GM23248 (cell line): ENCODE results near the gene ARHGAP36. TPM values are rescaled to one million over a fixed set of nuclear protein-coding genes. Genes with fewer than 3 reads are reported as not detected.

Source experiments
- DNase-seq: peaks from one replicate; pipeline ENCODE4 v3.0.0-alpha.2; 2015
- H2AFZ ChIP-seq: fragments of 200-600 bp; sonication (generic); 2 replicates; pipeline ENCODE4 v1.6.1; 2016; ENCODE audit warnings: antibody characterized with exemption
- H3F3A ChIP-seq: fragments of 200-600 bp; sonication (generic); 2 replicates; pipeline ENCODE4 v1.6.1; 2016; ENCODE audit warnings: mild to moderate bottlenecking, antibody characterized with exemption, mixed run types; ENCODE audit not compliant: insufficient read depth
- H3K27ac ChIP-seq: fragments of 200-600 bp; sonication (generic); 2 replicates; pipeline ENCODE4 v1.5.1; 2016; ENCODE audit warnings: mild to moderate bottlenecking
- H3K27me3 ChIP-seq: fragments of 200-600 bp; sonication (generic); replicated peaks from 2 replicates; pipeline ENCODE4 v1.6.1; 2016; ENCODE audit warnings: mild to moderate bottlenecking; ENCODE audit not compliant: insufficient read depth
- H3K36me3 ChIP-seq: fragments of 200-600 bp; sonication (generic); 2 replicates; pipeline ENCODE4 v1.6.1; 2016; ENCODE audit warnings: low read depth, mild to moderate bottlenecking
- H3K4me1 ChIP-seq: fragments of 200-600 bp; sonication (generic); 2 replicates; pipeline ENCODE4 v1.6.1; 2016; ENCODE audit warnings: mild to moderate bottlenecking; ENCODE audit not compliant: insufficient read depth
- H3K4me2 ChIP-seq: fragments of 200-600 bp; sonication (generic); one replicate; pipeline ENCODE4 v1.6.1; 2016; ENCODE audit warnings: mild to moderate bottlenecking; ENCODE audit not compliant: unreplicated experiment
- H3K4me3 ChIP-seq: fragments of 200-600 bp; sonication (generic); 2 replicates; pipeline ENCODE4 v1.5.1; 2016; ENCODE audit warnings: mild to moderate bottlenecking
- H3K79me2 ChIP-seq: fragments of 200-600 bp; sonication (generic); 2 replicates; pipeline ENCODE4 v1.6.1; 2016; ENCODE audit warnings: mild to moderate bottlenecking; ENCODE audit not compliant: insufficient read depth
- H3K9ac ChIP-seq: fragments of 200-600 bp; sonication (generic); 2 replicates; pipeline ENCODE4 v1.6.1; 2016; ENCODE audit warnings: mild to moderate bottlenecking
- H3K9me2 ChIP-seq: fragments of 200-600 bp; sonication (generic); 2 replicates; pipeline ENCODE4 v1.6.1; 2016; ENCODE audit warnings: mixed run types, mild to moderate bottlenecking, moderate library complexity; ENCODE audit not compliant: insufficient read depth
- H3K9me3 ChIP-seq: fragments of 200-600 bp; sonication (generic); one replicate; pipeline ENCODE4 v1.6.1; 2017; ENCODE audit warnings: low read depth
- H4K20me1 ChIP-seq: fragments of 200-600 bp; sonication (generic); 2 replicates; pipeline ENCODE4 v1.6.0; 2016; ENCODE audit not compliant: insufficient read depth
- EZH2 ChIP-seq: fragments of 200-600 bp; sonication (generic); IDR thresholded peaks from 2 replicates; pipeline ENCODE4 v1.6.1; 2018; ENCODE audit warnings: antibody characterized with exemption, mild to moderate bottlenecking; ENCODE audit not compliant: insufficient read depth, poor library complexity, severe bottlenecking
- EZH2phosphoT487 ChIP-seq: fragments of 200-600 bp; sonication (generic); IDR thresholded peaks from 2 replicates; pipeline ENCODE4 v1.6.1; 2018; ENCODE audit warnings: antibody characterized with exemption, moderate library complexity, mild to moderate bottlenecking, low read depth; ENCODE audit not compliant: insufficient read depth
- WGBS, 2 experiments: methylation state at CpG; one replicate each; pipeline ENCODE4 v1.1.6; 2015 to 2017; ENCODE audit warnings: low lambda C conversion rate in 2 of 2, low coverage in 1 of 2; ENCODE audit errors: missing lambda C conversion rate in 2 of 2; 5-methylcytosine and 5-hydroxymethylcytosine counted together
- in situ Hi-C: fragments of 300-500 bp; cut with MboI; formaldehyde crosslinking; loops from 2 replicates; pipeline ENCODE4 v1.15.0; 2020
- polyA plus RNA-seq: library from polyadenylated mRNA; unstranded; fragments of >200 nt; fragmentation: Nextera tagmentation; extraction: Ambion mirVana; gene quantifications from 2 replicates; pipeline ENCODE4 v1.2.1, GENCODE V29; 2016
- total RNA-seq: library from RNA; depleted of rRNA; stranded (reverse); fragments of >200 nt; shearing (Covaris generic); gene quantifications from 2 replicates; pipeline ENCODE4 v1.2.3, GENCODE V29; 2014; rRNA removed

Gene ARHGAP36
- total and polyA plus RNA-seq, 2 experiments from 2014 or later = not detected

DNA sequence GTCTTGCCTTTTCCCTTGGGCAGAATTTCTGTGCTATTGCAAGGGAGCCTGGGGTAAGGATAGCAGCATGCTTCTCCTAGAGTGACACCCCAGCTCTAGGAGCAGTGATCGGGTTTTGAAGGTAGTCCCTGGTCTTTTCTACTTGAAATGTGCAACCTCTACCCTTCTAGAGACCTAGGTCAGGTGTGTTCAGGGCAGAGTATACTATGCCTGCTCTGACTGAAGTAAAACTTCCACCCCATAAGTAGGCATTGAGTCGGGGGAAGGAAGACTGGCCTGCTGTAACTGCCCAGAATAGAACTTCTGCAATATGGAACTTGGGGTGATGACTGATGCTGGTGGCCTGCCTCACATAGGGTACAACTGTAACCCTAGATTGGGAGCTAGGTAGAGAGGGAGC lies 80.9 kb downstream of the ARHGAP36 start:
- H2AFZ ChIP-seq = no peak overlapping the region
- H3F3A ChIP-seq = no peaks in the 10 kb centered on the region
- no peaks in the 10 kb centered on the region for H3K9me2 ChIP-seq
- H3K9ac ChIP-seq = no peak overlapping the region
- no peak overlapping the region for H3K27ac ChIP-seq
- no peak overlapping the region for H3K4me3 ChIP-seq
- H3K27me3 ChIP-seq = no peaks in the 10 kb centered on the region
- TF ChIP-seq EZH2 (no peak), EZH2phosphoT487 (no peak)
- WGBS, 2 experiments = 0 to 14% methylated on average over 2 of the region's 2 CpGs
- DNase-seq = no peak
- H3K4me1 ChIP-seq = no peaks in the 10 kb centered on the region
- H3K4me2 ChIP-seq = no peak overlapping the region
- no peaks in the 10 kb centered on the region for H3K9me3 ChIP-seq
- in situ Hi-C loops = no loop called here
- no peaks in the 10 kb centered on the region for H3K79me2 ChIP-seq
- H3K36me3 ChIP-seq = no peaks in the 10 kb centered on the region
- H4K20me1 ChIP-seq = no peaks in the 10 kb centered on the region

Other genes with a start within 250 kb of the ARHGAP36 start
- 8.9 and 14.5 TPM in 2 replicates for gene ENOX2, start 155.1 kb upstream of the ARHGAP36 start, total RNA-seq
- 13.4 and 13.6 TPM in 2 replicates for gene ENOX2, start 155.1 kb upstream of the ARHGAP36 start, polyA plus RNA-seq
- not detected in 2 replicates for gene IGSF1, start 231.0 kb downstream of the ARHGAP36 start, total RNA-seq
- gene IGSF1, start 231.0 kb downstream of the ARHGAP36 start, polyA plus RNA-seq = not detected in 2 replicates